WTC11 (cell line): ENCODE measurements around the gene ARHGEF37.

Experiments
- ARID4B ChIP-seq: sonication (generic); formaldehyde crosslinking; IDR thresholded peaks from 2 replicates; pipeline ENCODE4 v1.8.0; 2023; ENCODE audit warnings: missing genetic modification reagents, mild to moderate bottlenecking, borderline replicate concordance
- CREB1 ChIP-seq: sonication (generic); formaldehyde crosslinking; IDR thresholded peaks from 2 replicates; pipeline ENCODE4 v1.8.0; 2023; ENCODE audit warnings: mild to moderate bottlenecking, missing genetic modification reagents
- CTCF ChIP-seq: fragments of 200-600 bp; IDR thresholded peaks from 2 replicates; pipeline ENCODE4 v1.8.0; 2022; ENCODE audit warnings: antibody characterized with exemption
- NR2C2 ChIP-seq: sonication (generic); formaldehyde crosslinking; IDR thresholded peaks from 2 replicates; pipeline ENCODE4 v1.8.0; 2022; ENCODE audit warnings: mild to moderate bottlenecking, missing genetic modification reagents
- STAT6 ChIP-seq: sonication (generic); formaldehyde crosslinking; conservative IDR thresholded peaks from 2 replicates; pipeline ENCODE4 v1.8.1; 2023; ENCODE audit warnings: mild to moderate bottlenecking, low read depth, missing genetic modification reagents, moderate library complexity
- ZNF138 ChIP-seq: sonication (generic); formaldehyde crosslinking; conservative IDR thresholded peaks from 2 replicates; pipeline ENCODE4 v1.8.1; 2022; ENCODE audit warnings: mild to moderate bottlenecking, moderate library complexity, missing genetic modification reagents
- ZNF263 ChIP-seq: sonication (generic); formaldehyde crosslinking; IDR thresholded peaks from 2 replicates; pipeline ENCODE4 v1.8.1; 2022; ENCODE audit warnings: low read depth, mild to moderate bottlenecking, moderate library complexity, missing genetic modification reagents

GRCh38 chr5:149658299-149658698 is 77.0 kb downstream of the ARHGEF37 start:
- TF ChIP-seq CTCF (no peak), NR2C2 (no peak), STAT6 (CRISPR knock-in tag) (no peak), ZNF263 (CRISPR knock-in tag) (no peak), CREB1 (CRISPR knock-in tag) (no peak), ARID4B (CRISPR knock-in tag) (no peak), ZNF138 (CRISPR knock-in tag) (no peak)
